ENCODE data around the gene CRIP1. TPM values are rescaled to one million over a fixed set of nuclear protein-coding genes. Genes with fewer than 3 reads are reported as not detected.

Gene CRIP1
- polyA plus RNA-seq, 2 donors: 78.0 to 99.3 TPM

- Histone ChIP-seq H3K36me3 (ENCODE audit: control insufficient read depth in 2 of 2, insufficient read depth in 2 of 2, low read length in 1 of 2) (no peaks in the 10 kb centered on the region), H3K9me3 (ENCODE audit: control insufficient read depth in 2 of 2, insufficient read depth in 1 of 2, low read depth in 1 of 2, low read length in 1 of 2) (no peaks in the 10 kb centered on the region), H3K4me3 (ENCODE audit: low read depth in 1 of 2, low read length in 2 of 2) (no peak overlapping the region), H3K4me1 (ENCODE audit: control insufficient read depth in 2 of 2, insufficient read depth in 2 of 2, low read length in 1 of 2) (peaks cover 16 to 53% of the 10 kb centered on the region in 2 donors), H3K27me3 (ENCODE audit: control insufficient read depth in 1 of 2, insufficient read depth in 2 of 2, low read length in 2 of 2) (no peaks in the 10 kb centered on the region), H3K27ac (ENCODE audit: low read depth in 2 of 2, low read length in 1 of 2) (peak overlapping the region; percentile 94 to 97)
- 60 to 62% methylated on average over 15 of the region's 15 CpGs for WGBS, 2 donors
These were observed 6.4 kb upstream of the CRIP1 start for GRCh38 chr14:105480199-105480746.

DNA sequence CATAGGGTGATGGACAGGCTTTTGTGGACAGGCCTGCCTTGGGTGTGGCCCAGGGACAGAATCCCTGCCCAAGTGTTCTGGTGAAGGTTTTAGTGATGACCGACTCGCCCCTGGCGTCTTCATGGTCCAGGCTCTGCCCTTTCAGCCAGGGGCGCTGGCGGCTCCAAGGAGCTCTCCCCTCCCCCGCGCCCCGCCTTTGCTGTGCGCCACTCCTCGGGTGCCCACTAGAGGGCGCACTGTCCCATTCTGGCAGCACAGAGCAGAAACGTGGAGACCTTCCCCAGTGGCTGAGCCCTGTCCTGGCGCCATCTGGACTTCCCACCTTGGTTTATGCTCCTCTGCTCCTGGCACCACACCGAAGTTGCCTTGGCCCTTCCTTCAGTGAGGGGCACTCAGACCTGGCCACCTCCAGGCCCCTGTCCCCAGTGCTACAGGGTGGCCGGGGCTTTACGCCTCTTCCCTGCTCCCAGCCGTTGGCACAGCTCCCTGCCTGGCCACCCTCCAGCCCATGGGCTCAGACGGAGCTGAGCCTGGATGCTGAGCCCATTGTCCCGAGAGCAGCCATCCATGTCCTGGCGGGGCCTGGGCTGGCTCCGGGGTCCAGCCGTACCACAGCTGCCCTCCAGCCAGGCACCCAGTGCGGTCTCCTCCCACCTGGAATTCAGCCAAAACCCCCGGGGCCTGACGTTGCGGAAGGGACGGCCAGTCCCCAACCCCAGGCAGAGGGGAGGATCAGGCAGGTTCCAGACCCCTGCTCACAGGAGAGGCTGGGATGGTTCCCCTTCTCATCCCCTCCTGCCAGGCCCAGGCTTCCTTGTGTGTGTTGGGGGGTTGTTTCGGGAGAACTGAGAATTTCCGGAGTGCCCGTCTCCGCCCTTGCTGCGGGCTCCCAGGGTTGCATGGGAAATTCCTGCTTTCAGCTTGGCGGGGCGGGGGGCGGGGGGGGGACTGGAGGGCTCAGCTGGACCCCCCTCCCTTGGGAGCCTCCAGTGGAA is 5.6 kb upstream of the CRIP1 start:
- Histone ChIP-seq H3K36me3 (ENCODE audit: control insufficient read depth in 2 of 2, insufficient read depth in 2 of 2, low read length in 1 of 2) (no peaks in the 10 kb centered on the region), H3K27ac (ENCODE audit: low read depth in 2 of 2, low read length in 1 of 2) (peak overlapping the region; percentile 94 to 97), H3K9me3 (ENCODE audit: control insufficient read depth in 2 of 2, insufficient read depth in 1 of 2, low read depth in 1 of 2, low read length in 1 of 2) (no peaks in the 10 kb centered on the region), H3K27me3 (ENCODE audit: control insufficient read depth in 1 of 2, insufficient read depth in 2 of 2, low read length in 2 of 2) (no peaks in the 10 kb centered on the region), H3K4me1 (ENCODE audit: control insufficient read depth in 2 of 2, insufficient read depth in 2 of 2, low read length in 1 of 2) (peaks cover 19 to 55% of the 10 kb centered on the region in 2 donors), H3K4me3 (ENCODE audit: low read depth in 1 of 2, low read length in 2 of 2) (peak overlapping the region; percentile 17 to 20)
- WGBS, 2 donors: 1% methylated on average over 35 of the region's 35 CpGs

DNA sequence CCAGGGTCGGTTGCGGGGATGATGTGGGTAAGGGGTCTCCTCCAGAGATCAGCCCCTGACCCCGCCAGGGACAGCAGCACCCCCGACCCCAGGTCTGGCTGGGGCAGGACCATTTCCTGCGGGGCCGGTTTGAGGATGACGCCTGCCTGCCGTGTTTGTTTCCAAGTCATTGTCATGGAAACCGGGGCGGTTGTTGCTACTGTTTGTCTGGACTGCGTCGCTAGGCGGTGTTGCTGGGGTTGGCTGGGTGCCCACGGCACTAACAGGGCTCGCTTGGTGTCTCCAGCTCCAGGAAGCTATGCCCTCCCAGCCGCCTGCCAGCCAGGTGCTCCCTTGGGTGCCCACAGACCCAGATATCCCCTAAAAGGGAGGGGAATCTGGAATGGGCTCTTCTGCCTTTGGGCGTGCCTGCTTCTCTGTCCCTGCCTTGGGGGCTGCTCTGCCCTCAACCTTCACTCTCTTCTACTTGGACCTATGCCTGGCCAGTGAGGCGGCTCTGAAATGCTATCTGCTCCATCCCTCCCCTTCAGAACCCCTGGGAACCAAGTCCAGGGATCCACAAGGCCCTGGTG is 4.7 kb upstream of the CRIP1 start:
- peak overlapping the region in 1 of 2 donors; percentile 17 for H3K4me3 ChIP-seq (ENCODE audit: low read depth in 1 of 2, low read length in 2 of 2)
- peak overlapping the region; percentile 94 to 97 for H3K27ac ChIP-seq (ENCODE audit: low read depth in 2 of 2, low read length in 1 of 2)
- WGBS, 2 donors: 1 to 2% methylated on average over 18 of the region's 18 CpGs

GRCh38 chr14:105482486-105483110 is 4.1 kb upstream of the CRIP1 start:
- H3K4me1 ChIP-seq (ENCODE audit: control insufficient read depth in 2 of 2, insufficient read depth in 2 of 2, low read length in 1 of 2): peaks cover 11 to 45% of the 10 kb centered on the region in 2 donors
- H3K9me3 ChIP-seq (ENCODE audit: control insufficient read depth in 2 of 2, insufficient read depth in 1 of 2, low read depth in 1 of 2, low read length in 1 of 2): no peaks in the 10 kb centered on the region
- no peaks in the 10 kb centered on the region for H3K36me3 ChIP-seq (ENCODE audit: control insufficient read depth in 2 of 2, insufficient read depth in 2 of 2, low read length in 1 of 2)
- H3K27ac ChIP-seq (ENCODE audit: low read depth in 2 of 2, low read length in 1 of 2): peak overlapping the region; percentile 94 to 97
- 53 to 61% methylated on average over 18 of the region's 18 CpGs for WGBS, 2 donors
- H3K4me3 ChIP-seq (ENCODE audit: low read depth in 1 of 2, low read length in 2 of 2): no peak overlapping the region
- H3K27me3 ChIP-seq (ENCODE audit: control insufficient read depth in 1 of 2, insufficient read depth in 2 of 2, low read length in 2 of 2): no peaks in the 10 kb centered on the region

More for the DNA sequence above, 4.7 kb upstream of the CRIP1 start:
- Histone ChIP-seq H3K9me3 (ENCODE audit: control insufficient read depth in 2 of 2, insufficient read depth in 1 of 2, low read depth in 1 of 2, low read length in 1 of 2) (no peaks in the 10 kb centered on the region), H3K4me1 (ENCODE audit: control insufficient read depth in 2 of 2, insufficient read depth in 2 of 2, low read length in 1 of 2) (peaks cover 11 to 49% of the 10 kb centered on the region in 2 donors), H3K27me3 (ENCODE audit: control insufficient read depth in 1 of 2, insufficient read depth in 2 of 2, low read length in 2 of 2) (no peaks in the 10 kb centered on the region), H3K36me3 (ENCODE audit: control insufficient read depth in 2 of 2, insufficient read depth in 2 of 2, low read length in 1 of 2) (no peaks in the 10 kb centered on the region)

- no peaks in the 10 kb centered on the region for H3K27me3 ChIP-seq (ENCODE audit: control insufficient read depth in 1 of 2, insufficient read depth in 2 of 2, low read length in 2 of 2)
- H3K9me3 ChIP-seq (ENCODE audit: control insufficient read depth in 2 of 2, insufficient read depth in 1 of 2, low read depth in 1 of 2, low read length in 1 of 2): no peaks in the 10 kb centered on the region
- H3K27ac ChIP-seq (ENCODE audit: low read depth in 2 of 2, low read length in 1 of 2): peak overlapping the region; percentile 94 to 97
- 31 to 55% methylated on average over 18 of the region's 18 CpGs for whole genome bisulfite sequencing, 2 donors
- no peaks in the 10 kb centered on the region for H3K36me3 ChIP-seq (ENCODE audit: control insufficient read depth in 2 of 2, insufficient read depth in 2 of 2, low read length in 1 of 2)
- no peak overlapping the region for H3K4me3 ChIP-seq (ENCODE audit: low read depth in 1 of 2, low read length in 2 of 2)
- peaks cover 11 to 51% of the 10 kb centered on the region in 2 donors for H3K4me1 ChIP-seq (ENCODE audit: control insufficient read depth in 2 of 2, insufficient read depth in 2 of 2, low read length in 1 of 2)
These were observed 3.2 kb upstream of the CRIP1 start for GRCh38 chr14:105483300-105484068.

DNA sequence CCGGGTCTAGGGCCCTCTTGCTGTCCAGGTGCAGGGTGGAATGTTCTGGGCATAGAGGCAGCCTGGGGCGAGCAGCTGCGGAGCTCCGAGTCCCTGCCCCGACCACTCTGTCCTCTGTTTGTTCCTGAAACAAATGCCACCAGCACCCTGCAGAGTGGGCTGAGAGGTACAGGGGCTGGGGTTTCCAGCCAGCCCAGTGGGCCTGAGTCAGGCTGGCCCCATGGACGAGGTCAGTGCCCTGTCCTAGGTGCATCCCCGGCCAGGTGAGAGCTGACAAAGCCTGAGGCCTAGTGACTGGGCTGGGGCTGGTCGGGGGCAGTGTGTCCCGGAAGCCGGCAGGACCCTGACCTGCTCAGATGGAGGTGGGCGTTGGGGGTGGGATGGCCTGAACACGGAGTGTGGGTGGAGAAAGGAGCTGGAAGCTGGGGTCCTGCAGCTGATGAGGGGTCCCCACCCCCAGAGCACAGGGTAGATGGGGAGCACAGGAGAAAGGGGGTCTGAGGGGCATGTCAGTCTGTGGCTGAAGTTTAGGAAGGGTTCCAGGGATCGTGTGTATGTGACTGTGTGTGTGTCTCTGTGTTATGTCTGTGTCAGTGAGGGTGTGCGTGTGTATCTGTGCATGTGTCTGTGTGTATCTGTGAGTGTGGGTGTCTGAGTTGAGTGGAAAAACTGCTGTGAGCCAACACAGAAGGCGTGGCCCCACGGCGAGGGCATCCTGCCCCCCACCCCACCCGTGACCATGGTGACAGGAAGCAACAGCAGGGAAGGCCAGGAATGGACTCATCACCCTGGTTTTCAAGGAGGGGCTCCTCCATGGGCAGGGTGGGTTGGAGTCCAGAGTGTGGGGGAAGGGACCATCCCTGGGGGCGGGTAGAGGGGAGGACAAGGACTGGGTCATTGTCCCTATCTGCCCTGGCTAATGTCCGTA is 2.4 kb upstream of the CRIP1 start:
- H3K4me1 ChIP-seq (ENCODE audit: control insufficient read depth in 2 of 2, insufficient read depth in 2 of 2, low read length in 1 of 2): peaks cover 14 to 57% of the 10 kb centered on the region in 2 donors
- no peaks in the 10 kb centered on the region for H3K9me3 ChIP-seq (ENCODE audit: control insufficient read depth in 2 of 2, insufficient read depth in 1 of 2, low read depth in 1 of 2, low read length in 1 of 2)
- WGBS, 2 donors: 50 to 60% methylated on average over 20 of the region's 20 CpGs
- no peaks in the 10 kb centered on the region for H3K36me3 ChIP-seq (ENCODE audit: control insufficient read depth in 2 of 2, insufficient read depth in 2 of 2, low read length in 1 of 2)
- H3K27ac ChIP-seq (ENCODE audit: low read depth in 2 of 2, low read length in 1 of 2): peak overlapping the region; percentile 46 to 60
- no peak overlapping the region for H3K4me3 ChIP-seq (ENCODE audit: low read depth in 1 of 2, low read length in 2 of 2)
- H3K27me3 ChIP-seq (ENCODE audit: control insufficient read depth in 1 of 2, insufficient read depth in 2 of 2, low read length in 2 of 2): no peaks in the 10 kb centered on the region

DNA sequence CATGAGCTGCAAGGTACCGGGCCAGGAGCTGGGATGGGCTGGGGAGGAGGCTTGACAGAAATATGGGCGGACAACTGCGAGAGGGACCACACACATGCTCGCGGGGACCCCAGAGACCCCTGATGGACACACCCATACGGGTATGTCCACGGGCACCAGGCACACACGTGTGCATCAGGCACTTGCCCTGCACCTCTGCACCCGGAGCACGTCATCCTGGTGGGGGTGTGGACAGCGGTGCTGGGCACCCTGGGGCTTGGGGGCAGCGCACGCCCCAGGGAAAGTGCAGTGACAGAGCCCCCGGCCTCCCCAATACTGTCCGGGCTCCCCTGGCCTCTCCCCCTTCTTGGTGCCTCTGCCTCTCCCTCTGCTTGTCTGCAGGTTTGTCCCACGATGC is 1.7 kb upstream of the CRIP1 start:
- Histone ChIP-seq H3K27me3 (ENCODE audit: control insufficient read depth in 1 of 2, insufficient read depth in 2 of 2, low read length in 2 of 2) (no peaks in the 10 kb centered on the region), H3K27ac (ENCODE audit: low read depth in 2 of 2, low read length in 1 of 2) (peak overlapping the region; percentile 29 to 46), H3K4me3 (ENCODE audit: low read depth in 1 of 2, low read length in 2 of 2) (no peak overlapping the region), H3K9me3 (ENCODE audit: control insufficient read depth in 2 of 2, insufficient read depth in 1 of 2, low read depth in 1 of 2, low read length in 1 of 2) (no peaks in the 10 kb centered on the region), H3K4me1 (ENCODE audit: control insufficient read depth in 2 of 2, insufficient read depth in 2 of 2, low read length in 1 of 2) (peaks cover 15 to 58% of the 10 kb centered on the region in 2 donors), H3K36me3 (ENCODE audit: control insufficient read depth in 2 of 2, insufficient read depth in 2 of 2, low read length in 1 of 2) (no peaks in the 10 kb centered on the region)
- 79 to 90% methylated on average over 16 of the region's 16 CpGs for WGBS, 2 donors

- WGBS, 2 donors: 48 to 52% methylated on average over 12 of the region's 12 CpGs
- peak overlapping the region; percentile 29 to 91 for H3K27ac ChIP-seq (ENCODE audit: low read depth in 2 of 2, low read length in 1 of 2)
These were observed 935 bp upstream of the CRIP1 start for GRCh38 chr14:105485739-105486162.

More at GRCh38 chr14:105485739-105486162, 935 bp upstream of the CRIP1 start:
- Histone ChIP-seq H3K9me3 (ENCODE audit: control insufficient read depth in 2 of 2, insufficient read depth in 1 of 2, low read depth in 1 of 2, low read length in 1 of 2) (no peaks in the 10 kb centered on the region), H3K36me3 (ENCODE audit: control insufficient read depth in 2 of 2, insufficient read depth in 2 of 2, low read length in 1 of 2) (no peaks in the 10 kb centered on the region), H3K4me1 (ENCODE audit: control insufficient read depth in 2 of 2, insufficient read depth in 2 of 2, low read length in 1 of 2) (peaks cover 15 to 52% of the 10 kb centered on the region in 2 donors), H3K27me3 (ENCODE audit: control insufficient read depth in 1 of 2, insufficient read depth in 2 of 2, low read length in 2 of 2) (no peaks in the 10 kb centered on the region), H3K4me3 (ENCODE audit: low read depth in 1 of 2, low read length in 2 of 2) (no peak overlapping the region)

Measured in esophagus (tissue), 2 donors.